ENCODE data around the gene ZFAND3.

The ZFAND3 gene

DNA sequence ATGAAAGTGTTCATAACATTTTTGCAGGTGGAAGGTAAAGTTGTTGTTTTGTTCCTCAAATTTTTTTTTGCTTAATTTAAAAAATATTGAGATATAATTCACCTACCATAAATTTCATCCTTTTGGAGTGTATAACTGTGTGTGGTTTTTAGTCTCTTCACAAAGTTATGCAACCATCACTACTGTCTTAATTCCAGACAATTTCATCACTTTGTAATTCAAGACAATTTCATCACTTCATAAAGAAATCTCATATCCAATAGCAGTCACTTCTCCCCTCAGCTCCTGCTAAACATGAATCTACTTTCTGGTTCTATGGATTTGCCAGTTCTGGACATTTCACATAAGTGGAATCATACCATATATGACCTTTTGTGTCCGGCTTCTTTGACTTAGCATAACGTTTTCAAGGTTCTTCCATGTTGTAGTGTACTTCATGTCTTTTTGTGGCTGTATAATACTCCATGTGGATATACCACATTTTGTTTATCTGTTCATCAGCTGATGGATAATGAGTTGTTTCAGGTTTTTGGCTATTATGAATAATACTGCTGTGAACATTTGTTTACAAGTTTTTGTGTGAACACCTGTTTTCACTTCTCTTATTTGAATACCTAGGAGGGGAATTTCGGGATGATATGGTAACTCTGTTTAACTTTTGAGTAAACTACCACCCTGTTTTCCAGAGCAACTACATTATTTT, 18.8 kb downstream of the ZFAND3 start:
- no peak overlapping the region for H3K4me3 ChIP-seq (ENCODE audit: low read depth, low read length)
- DNase-seq: no peak
- H3K27me3 ChIP-seq (ENCODE audit: insufficient read depth, low read depth, severe bottlenecking): no peaks in the 10 kb centered on the region
- H3K9me3 ChIP-seq (ENCODE audit: severe bottlenecking): peaks cover 6% of the 10 kb centered on the region
- H3K36me3 ChIP-seq: peaks cover 27% of the 10 kb centered on the region
- TF ChIP-seq, protein P1, sequence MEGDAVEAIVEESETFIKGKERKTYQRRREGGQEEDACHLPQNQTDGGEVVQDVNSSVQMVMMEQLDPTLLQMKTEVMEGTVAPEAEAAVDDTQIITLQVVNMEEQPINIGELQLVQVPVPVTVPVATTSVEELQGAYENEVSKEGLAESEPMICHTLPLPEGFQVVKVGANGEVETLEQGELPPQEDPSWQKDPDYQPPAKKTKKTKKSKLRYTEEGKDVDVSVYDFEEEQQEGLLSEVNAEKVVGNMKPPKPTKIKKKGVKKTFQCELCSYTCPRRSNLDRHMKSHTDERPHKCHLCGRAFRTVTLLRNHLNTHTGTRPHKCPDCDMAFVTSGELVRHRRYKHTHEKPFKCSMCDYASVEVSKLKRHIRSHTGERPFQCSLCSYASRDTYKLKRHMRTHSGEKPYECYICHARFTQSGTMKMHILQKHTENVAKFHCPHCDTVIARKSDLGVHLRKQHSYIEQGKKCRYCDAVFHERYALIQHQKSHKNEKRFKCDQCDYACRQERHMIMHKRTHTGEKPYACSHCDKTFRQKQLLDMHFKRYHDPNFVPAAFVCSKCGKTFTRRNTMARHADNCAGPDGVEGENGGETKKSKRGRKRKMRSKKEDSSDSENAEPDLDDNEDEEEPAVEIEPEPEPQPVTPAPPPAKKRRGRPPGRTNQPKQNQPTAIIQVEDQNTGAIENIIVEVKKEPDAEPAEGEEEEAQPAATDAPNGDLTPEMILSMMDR (IDR thresholded peaks at IDR 0.05; ENCODE audit: low read depth, low read length): no peak
- H3K27ac ChIP-seq: no peak overlapping the region

DNA sequence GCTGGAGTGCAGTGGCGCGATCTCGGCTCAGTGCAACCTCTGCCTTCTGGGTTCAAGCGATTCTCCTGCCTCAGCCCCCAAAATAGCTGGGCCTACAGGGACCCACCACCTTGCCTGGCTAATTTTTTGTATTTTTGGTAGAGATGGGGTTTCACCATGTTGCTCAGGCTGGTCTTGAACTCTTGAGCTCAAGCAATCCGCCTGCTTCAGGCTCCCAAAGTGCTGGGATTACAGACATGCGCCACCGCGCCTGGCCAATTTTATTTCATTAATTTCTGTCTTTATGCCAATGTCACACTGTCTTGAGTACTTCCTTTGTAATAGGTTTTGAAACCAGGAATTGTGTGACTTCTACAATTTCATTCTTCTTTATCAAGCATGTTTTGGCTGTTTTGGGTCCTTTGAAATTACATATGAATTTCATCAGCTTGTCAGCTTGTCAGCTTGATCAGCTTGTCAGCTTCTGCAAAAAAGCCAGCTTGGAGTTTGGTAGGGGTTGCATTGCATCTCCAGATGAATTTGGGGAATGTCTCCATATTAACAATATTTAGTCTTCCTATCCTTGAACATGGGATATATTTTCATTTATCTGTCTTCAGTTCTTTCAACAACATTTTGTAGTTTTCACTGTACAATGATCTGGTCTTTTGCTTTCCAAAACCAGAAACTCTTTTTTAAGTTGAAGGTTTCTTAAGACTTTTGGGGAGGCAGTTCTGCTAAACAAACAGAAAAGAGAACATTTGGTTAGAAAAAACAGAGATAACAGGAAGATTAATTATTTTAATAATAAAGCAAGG, 20.8 kb downstream of the ZFAND3 start:
- no peak overlapping the region for H3K4me3 ChIP-seq (ENCODE audit: low read depth, low read length)
- TF ChIP-seq, protein P1 (IDR thresholded peaks at IDR 0.05; ENCODE audit: low read depth, low read length): no peak
- no peak for DNase-seq
- H3K9me3 ChIP-seq (ENCODE audit: severe bottlenecking): no peaks in the 10 kb centered on the region
- no peak overlapping the region for H3K27ac ChIP-seq
- no peaks in the 10 kb centered on the region for H3K27me3 ChIP-seq (ENCODE audit: insufficient read depth, low read depth, severe bottlenecking)
- H3K36me3 ChIP-seq: peaks cover 16% of the 10 kb centered on the region

DNA sequence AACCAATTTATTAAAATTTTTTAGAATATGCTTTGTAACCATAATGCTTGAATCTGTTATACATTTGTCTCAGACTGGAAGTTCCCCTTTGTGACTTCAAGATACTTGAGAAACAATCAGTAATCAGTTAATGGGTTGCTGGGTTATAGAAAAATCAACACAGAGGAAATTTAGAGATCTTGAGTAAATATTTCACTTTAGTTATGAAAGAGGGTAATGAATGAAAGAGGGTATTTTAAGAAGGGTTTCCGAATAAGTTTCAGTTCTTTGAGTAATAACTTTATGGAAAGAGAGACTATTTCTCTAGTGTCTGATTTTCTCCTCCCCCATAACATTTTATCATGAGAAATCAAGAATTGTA, 21.4 kb downstream of the ZFAND3 start:
- Histone ChIP-seq H3K36me3 (peaks cover 16% of the 10 kb centered on the region), H3K4me3 (ENCODE audit: low read depth, low read length) (no peak overlapping the region), H3K9me3 (ENCODE audit: severe bottlenecking) (no peaks in the 10 kb centered on the region), H3K27ac (no peak overlapping the region), H3K27me3 (ENCODE audit: insufficient read depth, low read depth, severe bottlenecking) (no peaks in the 10 kb centered on the region)
- DNase-seq: no peak
- TF ChIP-seq, protein P1 (IDR thresholded peaks at IDR 0.05; ENCODE audit: low read depth, low read length): no peak

DNA sequence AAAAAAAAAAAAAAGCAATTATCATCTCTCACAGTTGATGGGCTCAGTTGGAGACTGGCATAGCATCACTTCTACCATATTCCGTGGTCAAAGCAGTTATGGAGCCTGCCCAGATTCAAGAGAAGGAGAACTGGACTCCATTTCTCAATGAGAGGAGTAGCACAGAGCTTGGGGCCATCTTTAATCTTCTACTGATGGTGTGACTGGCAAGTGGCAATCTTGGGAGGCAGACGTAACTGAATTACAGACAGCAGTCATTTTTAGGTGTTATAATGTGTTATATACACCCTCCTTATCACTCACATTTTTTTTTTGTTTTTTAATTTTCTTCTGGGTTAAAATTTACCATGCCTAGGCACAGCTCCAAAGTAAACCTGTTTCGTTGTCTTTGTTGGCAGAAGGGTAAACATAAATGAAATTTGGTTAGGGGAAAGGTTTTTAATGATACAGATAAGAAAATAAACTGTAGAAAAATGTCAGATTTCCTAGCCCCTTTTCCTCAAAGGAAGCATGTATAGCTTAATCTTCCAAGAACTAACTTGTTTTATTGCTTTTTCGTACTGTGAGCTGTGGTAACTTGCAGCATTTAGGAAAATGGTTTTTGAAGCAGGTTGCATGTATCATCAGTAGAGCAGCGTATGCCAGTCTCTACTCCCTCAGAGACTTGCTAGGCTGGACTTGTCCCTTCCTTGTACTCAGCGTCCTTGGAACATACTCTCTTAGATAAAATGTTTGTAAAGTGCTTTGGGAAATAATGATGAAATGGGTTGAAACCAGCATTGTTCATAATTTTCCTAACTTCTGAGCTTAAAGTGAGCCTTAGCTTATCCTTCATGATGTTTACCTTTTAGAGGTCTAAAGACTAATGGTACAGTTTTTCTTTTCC, 25.7 kb downstream of the ZFAND3 start:
- TF ChIP-seq, protein P1 (IDR thresholded peaks at IDR 0.05; ENCODE audit: low read depth, low read length): no peak
- H3K36me3 ChIP-seq: 0 out of 2 replicates have a peak, but pooled peaks cover 3% of the 10 kb centered on the region
- no peaks in the 10 kb centered on the region for H3K9me3 ChIP-seq (ENCODE audit: severe bottlenecking)
- H3K4me3 ChIP-seq (ENCODE audit: low read depth, low read length): no peak overlapping the region
- no peaks in the 10 kb centered on the region for H3K27me3 ChIP-seq (ENCODE audit: insufficient read depth, low read depth, severe bottlenecking)
- no peak for DNase-seq
- no peak overlapping the region for H3K27ac ChIP-seq

DNA sequence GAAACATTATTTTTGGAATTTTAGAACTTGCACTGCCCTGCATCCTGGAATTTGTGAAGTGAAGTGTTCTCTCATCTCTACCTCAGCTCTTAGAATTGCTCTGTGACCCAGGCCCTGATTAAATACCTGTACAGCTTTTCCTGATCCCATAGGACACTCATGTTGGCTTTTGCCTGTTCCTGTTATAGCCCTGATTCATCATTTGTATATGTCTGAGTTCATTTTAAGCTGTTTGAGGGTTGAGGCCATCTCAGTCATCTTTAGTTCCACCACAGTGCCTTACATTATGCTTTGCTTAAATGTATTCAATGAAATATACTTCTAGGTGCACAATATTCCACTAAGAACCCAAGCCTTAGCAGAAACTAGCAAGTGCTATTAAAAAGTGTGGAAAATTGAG, 26.4 kb downstream of the ZFAND3 start:
- Histone ChIP-seq H3K4me3 (ENCODE audit: low read depth, low read length) (no peak overlapping the region), H3K36me3 (no peaks in the 10 kb centered on the region), H3K9me3 (ENCODE audit: severe bottlenecking) (no peaks in the 10 kb centered on the region), H3K27ac (no peak overlapping the region), H3K27me3 (ENCODE audit: insufficient read depth, low read depth, severe bottlenecking) (no peaks in the 10 kb centered on the region)
- TF ChIP-seq, protein P1 (IDR thresholded peaks at IDR 0.05; ENCODE audit: low read depth, low read length): no peak
- DNase-seq: no peak

Measured in WERI-Rb-1 (cell line).